B cell (primary cell): ENCODE data around the gene PLEKHM1. TPM values are rescaled to one million over a fixed set of nuclear protein-coding genes. Genes with fewer than 3 reads are reported as not detected.

ENCODE experiments used
- ATAC-seq: fragments of 200-7000 bp; cut with Tn5 transposase; one replicate; pipeline ENCODE4 v1.10.0; 2021; ENCODE audit warnings: low read depth, mild to moderate bottlenecking, moderate number of reproducible peaks, moderate library complexity
- CTCF ChIA-PET: fragments of 350-600 bp; sonication (Branson Sonifier 250); formaldehyde crosslinking; loops from one replicate; lab custom pipeline; 2021; ENCODE audit warnings: antibody characterized with exemption, inconsistent platforms; lab: Charles Lee
- POLR2A ChIA-PET: fragments of 350-600 bp; sonication (Branson Sonifier 250); formaldehyde crosslinking; loops from one replicate; lab custom pipeline; 2021; ENCODE audit warnings: antibody characterized with exemption; lab: Charles Lee
- DNase-seq: peaks from one replicate; pipeline ENCODE4 v3.0.0; 2013
- H2AFZ ChIP-seq: 2 replicates; pipeline ENCODE4 v1.6.1; 2012; ENCODE audit warnings: mild to moderate bottlenecking, low read depth, low read length; ENCODE audit not compliant: insufficient read depth, poor library complexity, severe bottlenecking
- H3K27ac ChIP-seq, 2 donors: 1 replicate in 1 of 2; 2 replicates in 1 of 2; pipeline ENCODE4 v1.5.1; 2012 to 2013; ENCODE audit warnings: low read length in 2 of 2, mild to moderate bottlenecking in 2 of 2, moderate library complexity in 1 of 2
- H3K27me3 ChIP-seq, 4 experiments: fragments of 200-600 bp in 1 of 4; sonication (generic) in 1 of 4; replicated peaks in 1 of 4; 1 replicate in 2 of 4; 2 replicates in 2 of 4; pipeline versions ENCODE4 v1.6.1 to v1.7.0; 2013 to 2016; ENCODE audit warnings: low read length in 3 of 4, mild to moderate bottlenecking in 2 of 4, mixed read lengths in 1 of 4, moderate library complexity in 1 of 4; ENCODE audit not compliant: insufficient read depth in 4 of 4, control insufficient read depth in 3 of 4; ENCODE audit errors: control extremely low read depth in 1 of 4
- H3K36me3 ChIP-seq, 2 experiments: replicated peaks in 1 of 2; 1 replicate in 1 of 2; 2 replicates in 1 of 2; pipeline versions ENCODE4 v1.6.1 to v1.7.1; 2013; ENCODE audit warnings: low read length in 1 of 2; ENCODE audit not compliant: insufficient read depth in 2 of 2, control insufficient read depth in 1 of 2; ENCODE audit errors: control extremely low read depth in 1 of 2, extremely low read depth in 1 of 2
- H3K4me1 ChIP-seq, 2 donors: fragments of 200-600 bp in 1 of 2; sonication (generic) in 1 of 2; 1 replicate in 1 of 2; 2 replicates in 1 of 2; pipeline versions ENCODE4 v1.5.1 to v1.6.1; 2013 to 2017; ENCODE audit warnings: low read length in 2 of 2; ENCODE audit not compliant: control insufficient read depth in 2 of 2, insufficient read depth in 2 of 2
- H3K4me2 ChIP-seq: replicated peaks from 2 replicates; pipeline ENCODE3; 2012; ENCODE audit warnings: mild to moderate bottlenecking, low read depth, low read length; ENCODE audit not compliant: poor library complexity, severe bottlenecking
- H3K4me3 ChIP-seq, 5 experiments: fragments of 200-600 bp in 1 of 5; sonication (generic) in 1 of 5; 1 replicate in 3 of 5; 2 replicates in 2 of 5; pipeline versions ENCODE4 v1.5.1 to v1.7.0; 2011 to 2016; ENCODE audit warnings: low read length in 4 of 5, mild to moderate bottlenecking in 4 of 5, low read depth in 2 of 5, control low read depth in 1 of 5, moderate library complexity in 1 of 5; ENCODE audit not compliant: insufficient read depth in 1 of 5; ENCODE audit errors: control extremely low read depth in 1 of 5, extremely low read depth in 1 of 5
- H3K79me2 ChIP-seq: fragments of 200-600 bp; sonication (generic); one replicate; pipeline ENCODE4 v1.6.0; 2016; ENCODE audit warnings: low read length; ENCODE audit not compliant: control insufficient read depth, insufficient read depth
- H3K9ac ChIP-seq: fragments of 200-600 bp; sonication (generic); 2 replicates; pipeline ENCODE4 v1.6.1; 2017; ENCODE audit warnings: mild to moderate bottlenecking, low read length, moderate library complexity
- H3K9me3 ChIP-seq, 3 donors: one replicate each; pipeline versions ENCODE4 v1.6.1 to v1.7.1; 2013; ENCODE audit warnings: low read length in 2 of 3; ENCODE audit not compliant: control insufficient read depth in 2 of 3, insufficient read depth in 1 of 3; ENCODE audit errors: control extremely low read depth in 1 of 3
- H4K20me1 ChIP-seq: 2 replicates; pipeline ENCODE4 v1.6.0; 2012; ENCODE audit warnings: mild to moderate bottlenecking, low read length; ENCODE audit not compliant: insufficient read depth, control insufficient read depth, poor library complexity, severe bottlenecking
- H3K27ac Mint-ChIP-seq: one replicate; pipeline ENCODE4 v1.8.0; 2021; ENCODE audit warnings: mixed read lengths
- H3K27me3 Mint-ChIP-seq: one replicate; pipeline ENCODE4 v1.8.0; 2021; ENCODE audit warnings: mixed read lengths
- H3K4me1 Mint-ChIP-seq: one replicate; pipeline ENCODE4 v1.8.0; 2021; ENCODE audit warnings: mixed read lengths
- H3K4me3 Mint-ChIP-seq: one replicate; pipeline ENCODE4 v1.8.0; 2021; ENCODE audit warnings: mixed read lengths
- H3K9me3 Mint-ChIP-seq: one replicate; pipeline ENCODE4 v1.8.0; 2022; ENCODE audit warnings: mixed read lengths; ENCODE audit not compliant: insufficient read depth
- CTCF ChIP-seq: fragments of 200-600 bp; IDR thresholded peaks from one replicate; pipeline ENCODE4 v1.8.0; 2022; ENCODE audit warnings: antibody characterized with exemption, mild to moderate bottlenecking
- EZH2 ChIP-seq: IDR thresholded peaks from 2 replicates; pipeline ENCODE4 v1.6.1; 2012; ENCODE audit warnings: borderline replicate concordance, low read depth, mild to moderate bottlenecking, moderate library complexity, low read length; ENCODE audit not compliant: insufficient read depth, poor library complexity, severe bottlenecking
- WGBS: methylation state at CpG from one replicate; pipeline ENCODE4 v1.1.5; 2013; ENCODE audit warnings: missing lambda C conversion rate; ENCODE audit not compliant: insufficient coverage; 5-methylcytosine and 5-hydroxymethylcytosine counted together
- intact Hi-C: fragments of 100-400 bp; cut with micrococcal nuclease; formaldehyde crosslinking; loops from one replicate; pipeline ENCODE4 v1.10.0; 2022
- polyA plus RNA-seq: library from polyadenylated mRNA; depleted of rRNA; stranded (reverse); fragments of >200 nt; gene quantifications from 2 replicates; pipeline ENCODE4 v1.2.3, GENCODE V29; 2012
- total RNA-seq, 2 donors: library from RNA; stranded (reverse); fragments of 120-200 nt in 1 of 2; gene quantifications; 1 replicate in 1 of 2; 2 replicates in 1 of 2; pipeline versions ENCODE4 v1.2.3 to v1.2.4, GENCODE V29; 2013 to 2022

PLEKHM1 gene
- total and polyA plus RNA-seq, 2 donors (not counting 1 experiment from before 2014, with no cell fraction given) = 26.2 to 73.9 TPM

- intact Hi-C loops = loop anchor here (1.0 kb wide), 1 partner anchor 33 kb away; no protein-coding TSS in a partner anchor
- H4K20me1 ChIP-seq = peaks cover 31% of the 10 kb centered on the region
- H3K27me3 ChIP-seq = no peaks in the 10 kb centered on the region
- ATAC-seq = peak; percentile 57
- peaks cover 0 to 61% of the 10 kb centered on the region in 2 experiments for H3K36me3 ChIP-seq
- H3K9me3 ChIP-seq = no peaks in the 10 kb centered on the region
- no peak overlapping the region for H3K4me3 ChIP-seq
- Mint-ChIP-seq H3K27me3 (no peaks in the 10 kb centered on the region), H3K4me1 (peaks cover 2% of the 10 kb centered on the region), H3K9me3 (no peaks in the 10 kb centered on the region), H3K27ac (peak overlapping the region; percentile 59), H3K4me3 (no peak overlapping the region)
- TF ChIP-seq EZH2 = no peak
- TF ChIP-seq CTCF = peak; percentile 74
- no peaks in the 10 kb centered on the region for H3K4me1 ChIP-seq
- no peak overlapping the region for H3K27ac ChIP-seq
- no peak overlapping the region for H3K9ac ChIP-seq
- WGBS = 63% methylated on average over 20 of the region's 30 CpGs
- H2AFZ ChIP-seq = no peak overlapping the region
- CTCF ChIA-PET = interaction anchor here (0.6 to 18.7 kb wide), 15 partner anchors 9 to 437 kb away, joined by 3 to 520 read pairs (median 4); no protein-coding TSS in a partner anchor
- POLR2A ChIA-PET = no interaction called here
- no peak overlapping the region for H3K4me2 ChIP-seq
- H3K79me2 ChIP-seq = no peaks in the 10 kb centered on the region
- DNase-seq = peak; percentile 74
These were observed 95.5 kb downstream of the PLEKHM1 start for GRCh38 chr17:45394913-45395568.

- no peak for ATAC-seq
- Mint-ChIP-seq H3K4me3 (no peak overlapping the region), H3K27ac (no peak overlapping the region), H3K9me3 (no peaks in the 10 kb centered on the region), H3K4me1 (peaks cover 2% of the 10 kb centered on the region), H3K27me3 (no peaks in the 10 kb centered on the region)
- TF ChIP-seq EZH2 (no peak), CTCF (no peak)
- Histone ChIP-seq H3K27ac (no peak overlapping the region), H2AFZ (no peak overlapping the region), H3K4me2 (no peak overlapping the region), H3K36me3 (peaks cover 0 to 56% of the 10 kb centered on the region in 2 experiments), H3K4me3 (no peak overlapping the region), H4K20me1 (peaks cover 31% of the 10 kb centered on the region), H3K79me2 (no peaks in the 10 kb centered on the region), H3K9me3 (no peaks in the 10 kb centered on the region), H3K4me1 (no peaks in the 10 kb centered on the region), H3K9ac (no peak overlapping the region), H3K27me3 (no peaks in the 10 kb centered on the region)
- WGBS = 80% methylated on average over 4 of the region's 4 CpGs
- intact Hi-C loops = no loop called here
- ChIA-PET POLR2A (no interaction called here), CTCF (interaction anchor here (0.9 to 18.7 kb wide), 14 partner anchors 9 to 437 kb away, joined by 3 to 520 read pairs (median 4); partner anchors contain the start of gene FMNL1)
- DNase-seq = peak; percentile 13
These were observed 96.0 kb downstream of the PLEKHM1 start for GRCh38 chr17:45394564-45394912.
